Renal cortex interstitium (tissue), 11 donors: ENCODE data around the gene NDRG4. TPM values are rescaled to one million over a fixed set of nuclear protein-coding genes. Genes with fewer than 3 reads are reported as not detected.
A peak's percentile ranks its signal among the peaks of the same experiment; 100 is the strongest.

Experiments used
- DNase-seq, 11 donors: peaks; one replicate each; pipeline ENCODE4 v3.0.0-alpha.2; 2013; ENCODE audit warnings: low read depth in 9 of 11, low spot score in 4 of 11; ENCODE audit errors: extremely low read depth in 1 of 11
- polyA plus RNA-seq, 3 donors: library from polyadenylated mRNA; unstranded; fragments of 120-200 nt; gene quantifications; one replicate each; pipeline ENCODE4 v1.2.1, GENCODE V29; 2013; ENCODE audit not compliant: insufficient read length in 3 of 3

The NDRG4 gene
- polyA plus RNA-seq, 3 donors = 7.9 to 10.1 (median 8.5) TPM

- no peak for DNase-seq
These were observed 3.4 kb downstream of the NDRG4 start for GRCh38 chr16:58503166-58503862.

GRCh38 chr16:58503863-58504688 is 4.1 kb downstream of the NDRG4 start:
- DNase-seq = no peak

GRCh38 chr16:58506241-58507194 is 6.6 kb downstream of the NDRG4 start:
- no peak for DNase-seq

- no peak for DNase-seq
These were observed 7.4 kb downstream of the NDRG4 start for GRCh38 chr16:58507195-58507962.

- no peak for DNase-seq
These were observed 8.2 kb downstream of the NDRG4 start for GRCh38 chr16:58507963-58508670.

GRCh38 chr16:58508671-58509251 is 8.8 kb downstream of the NDRG4 start:
- DNase-seq = no peak

- no peak for DNase-seq
These were observed 9.5 kb downstream of the NDRG4 start for GRCh38 chr16:58509256-58510096.

GRCh38 chr16:58510097-58510775 is 10.3 kb downstream of the NDRG4 start:
- DNase-seq = no peak

- DNase-seq = no peak
These were observed 11.1 kb downstream of the NDRG4 start for GRCh38 chr16:58510776-58511628.

GRCh38 chr16:58511933-58512815 is 12.2 kb downstream of the NDRG4 start:
- DNase-seq = no peak

- no peak for DNase-seq
These were observed 13.9 kb downstream of the NDRG4 start for GRCh38 chr16:58513874-58514273.

- DNase-seq = peak in 10 of 11 donors; percentile 77 to 87 (median 85)
These were observed 15.4 kb downstream of the NDRG4 start, which contains the start of gene SETD6 for GRCh38 chr16:58515125-58515870. TSS of gene SETD6 (plus strand) at chr16:58515517. CDS start at chr16:58515538, 21 bp downstream.

GRCh38 chr16:58515871-58516767 is 16.2 kb downstream of the NDRG4 start:
- no peak for DNase-seq
